OCI-LY3 (cell line): ENCODE results near the gene CTTNBP2NL.

ENCODE experiments used
- H2AFZ ChIP-seq: fragments of 200-600, 300-600 bp; shearing (Covaris generic); 2 replicates; pipeline ENCODE4 v1.6.0; 2014; ENCODE audit warnings: antibody characterized with exemption, low read depth, low read length
- H3K27ac ChIP-seq: fragments of 200-600, 300-600 bp; sonication (generic); 2 replicates; pipeline ENCODE4 v1.5.1; 2014; ENCODE audit warnings: mild to moderate bottlenecking, low read length, moderate library complexity, mixed read lengths
- H3K27me3 ChIP-seq: fragments of 200-600, 300-600 bp; sonication (generic); 2 replicates; pipeline ENCODE4 v1.6.1; 2014; ENCODE audit warnings: low read depth, low read length, mixed read lengths
- H3K36me3 ChIP-seq: fragments of 200-600, 300-600 bp; sonication (generic); replicated peaks from 2 replicates; pipeline ENCODE3; 2014; ENCODE audit warnings: low read depth, low read length, mixed read lengths
- H3K4me1 ChIP-seq: fragments of 300-600, 200-600 bp; sonication (generic); 2 replicates; pipeline ENCODE4 v1.6.1; 2014; ENCODE audit warnings: low read length, mixed read lengths
- H3K4me2 ChIP-seq: fragments of 200-600, 300-600 bp; sonication (generic); 2 replicates; pipeline ENCODE4 v1.6.1; 2014; ENCODE audit warnings: low read length, mixed read lengths
- H3K4me3 ChIP-seq: fragments of 300-600, 200-600 bp; sonication (generic); 2 replicates; pipeline ENCODE4 v1.5.1; 2014; ENCODE audit warnings: antibody characterized with exemption, mild to moderate bottlenecking, low read length, moderate library complexity
- H3K79me2 ChIP-seq: fragments of 300-600, 200-600 bp; shearing (Covaris generic); 2 replicates; pipeline ENCODE4 v1.6.1; 2014; ENCODE audit warnings: mild to moderate bottlenecking, low read length, mixed read lengths
- H3K9ac ChIP-seq: fragments of 300-600, 200-600 bp; shearing (Covaris generic); 2 replicates; pipeline ENCODE4 v1.6.0; 2014; ENCODE audit warnings: mild to moderate bottlenecking, low read length, moderate library complexity
- H3K9me3 ChIP-seq: fragments of 200-600, 300-600 bp; shearing (Covaris generic); 2 replicates; pipeline ENCODE4 v1.6.1; 2014; ENCODE audit warnings: low read length, mixed read lengths; ENCODE audit not compliant: insufficient read depth
- H4K20me1 ChIP-seq: fragments of 200-600, 300-600 bp; sonication (generic); 2 replicates; pipeline ENCODE4 v1.6.1; 2016; ENCODE audit warnings: low read length, mixed read lengths; ENCODE audit not compliant: insufficient read depth
- EZH2phosphoT487 ChIP-seq: fragments of 200-600 bp; shearing (Covaris generic); IDR thresholded peaks from 2 replicates; pipeline ENCODE4 v1.6.1; 2018; ENCODE audit warnings: antibody characterized with exemption, mixed run types, low read depth
- TF ChIP-seq, protein P1 (sequence below): fragments of 200-600, 300-600 bp; sonication (generic); IDR thresholded peaks from 2 replicates; pipeline ENCODE4 v1.5.1; 2014; ENCODE audit warnings: antibody characterized with exemption, low read length, low read depth

CTTNBP2NL gene

DNA sequence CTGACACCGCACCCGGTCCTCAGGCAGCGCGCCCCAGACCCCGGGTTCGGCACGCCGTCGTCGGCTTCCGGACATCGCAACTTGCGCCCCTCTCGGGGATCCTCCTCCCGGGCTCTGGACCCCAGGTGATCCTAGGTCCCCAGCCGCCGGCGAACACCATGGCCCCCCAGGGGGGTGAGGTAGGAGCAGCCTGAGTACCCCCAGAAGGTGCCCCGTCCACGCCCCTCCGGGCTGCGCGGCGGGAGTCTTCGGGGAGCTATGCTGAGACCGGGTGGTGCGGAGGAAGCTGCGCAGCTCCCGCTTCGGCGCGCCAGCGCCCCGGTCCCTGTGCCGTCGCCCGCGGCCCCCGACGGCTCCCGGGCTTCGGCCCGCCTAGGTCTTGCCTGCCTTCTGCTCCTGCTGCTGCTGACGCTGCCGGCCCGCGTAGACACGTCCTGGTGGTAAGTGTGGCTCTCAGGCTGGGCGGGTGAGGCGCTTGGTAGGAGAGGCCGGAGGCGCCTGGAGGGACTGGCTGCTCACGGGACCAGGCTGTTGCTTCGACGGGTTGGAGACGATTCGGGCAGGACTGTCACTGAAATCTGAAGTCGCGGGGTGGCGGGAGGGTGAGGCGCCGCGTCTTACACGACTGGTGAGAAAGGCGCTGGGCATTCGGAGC is 113.1 kb downstream of the CTTNBP2NL start:
- Histone ChIP-seq H2AFZ (no peak overlapping the region), H3K4me2 (peak overlapping the region; percentile 93), H4K20me1 (no peaks in the 10 kb centered on the region), H3K79me2 (no peaks in the 10 kb centered on the region), H3K9ac (no peak overlapping the region), H3K9me3 (no peaks in the 10 kb centered on the region), H3K36me3 (no peaks in the 10 kb centered on the region), H3K27me3 (no peaks in the 10 kb centered on the region), H3K27ac (no peak overlapping the region), H3K4me3 (peak overlapping the region; percentile 86), H3K4me1 (no peaks in the 10 kb centered on the region)
- TF ChIP-seq, protein P1, sequence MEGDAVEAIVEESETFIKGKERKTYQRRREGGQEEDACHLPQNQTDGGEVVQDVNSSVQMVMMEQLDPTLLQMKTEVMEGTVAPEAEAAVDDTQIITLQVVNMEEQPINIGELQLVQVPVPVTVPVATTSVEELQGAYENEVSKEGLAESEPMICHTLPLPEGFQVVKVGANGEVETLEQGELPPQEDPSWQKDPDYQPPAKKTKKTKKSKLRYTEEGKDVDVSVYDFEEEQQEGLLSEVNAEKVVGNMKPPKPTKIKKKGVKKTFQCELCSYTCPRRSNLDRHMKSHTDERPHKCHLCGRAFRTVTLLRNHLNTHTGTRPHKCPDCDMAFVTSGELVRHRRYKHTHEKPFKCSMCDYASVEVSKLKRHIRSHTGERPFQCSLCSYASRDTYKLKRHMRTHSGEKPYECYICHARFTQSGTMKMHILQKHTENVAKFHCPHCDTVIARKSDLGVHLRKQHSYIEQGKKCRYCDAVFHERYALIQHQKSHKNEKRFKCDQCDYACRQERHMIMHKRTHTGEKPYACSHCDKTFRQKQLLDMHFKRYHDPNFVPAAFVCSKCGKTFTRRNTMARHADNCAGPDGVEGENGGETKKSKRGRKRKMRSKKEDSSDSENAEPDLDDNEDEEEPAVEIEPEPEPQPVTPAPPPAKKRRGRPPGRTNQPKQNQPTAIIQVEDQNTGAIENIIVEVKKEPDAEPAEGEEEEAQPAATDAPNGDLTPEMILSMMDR, result no peak
- no peak for TF ChIP-seq EZH2phosphoT487

GRCh38 chr1:112509660-112510178 is 113.7 kb downstream of the CTTNBP2NL start:
- Histone ChIP-seq H2AFZ (no peak overlapping the region), H3K4me3 (no peak overlapping the region), H3K27me3 (no peaks in the 10 kb centered on the region), H3K9me3 (no peaks in the 10 kb centered on the region), H3K27ac (no peak overlapping the region), H3K79me2 (no peaks in the 10 kb centered on the region), H3K9ac (no peak overlapping the region), H3K4me1 (no peaks in the 10 kb centered on the region), H4K20me1 (no peaks in the 10 kb centered on the region), H3K4me2 (no peak overlapping the region), H3K36me3 (no peaks in the 10 kb centered on the region)
- TF ChIP-seq EZH2phosphoT487, result no peak
- TF ChIP-seq, protein P1, result no peak

GRCh38 chr1:112510340-112510739 is 114.3 kb downstream of the CTTNBP2NL start:
- H3K27ac ChIP-seq, result no peak overlapping the region
- no peaks in the 10 kb centered on the region for H4K20me1 ChIP-seq
- TF ChIP-seq, protein P1, result no peak
- TF ChIP-seq EZH2phosphoT487, result no peak
- H3K79me2 ChIP-seq, result no peaks in the 10 kb centered on the region
- no peaks in the 10 kb centered on the region for H3K9me3 ChIP-seq
- no peak overlapping the region for H3K4me2 ChIP-seq
- H3K27me3 ChIP-seq, result no peaks in the 10 kb centered on the region
- no peaks in the 10 kb centered on the region for H3K4me1 ChIP-seq
- no peak overlapping the region for H2AFZ ChIP-seq
- H3K36me3 ChIP-seq, result no peaks in the 10 kb centered on the region
- no peak overlapping the region for H3K9ac ChIP-seq
- no peak overlapping the region for H3K4me3 ChIP-seq
